Transverse colon (tissue), 4 donors: ENCODE measurements around the gene TMEM209. TPM values are rescaled to one million over a fixed set of nuclear protein-coding genes. Genes with fewer than 3 reads are reported as not detected.

Experiments
- DNase-seq: peaks from one replicate; pipeline ENCODE4 v3.0.0-alpha.2; 2019
- H3K27ac ChIP-seq, 4 donors: fragments of 200-600 bp; sonication (generic); 2 replicates each; pipeline ENCODE4 v1.5.1; 2016 to 2018; ENCODE audit warnings: inconsistent platforms in 4 of 4
- H3K27me3 ChIP-seq: fragments of 200-600 bp; sonication (generic); 2 replicates; pipeline ENCODE4 v1.5.1; 2017; ENCODE audit warnings: inconsistent platforms
- H3K36me3 ChIP-seq, 4 donors: fragments of 200-600 bp; sonication (generic); 2 replicates each; pipeline ENCODE4 v1.5.1; 2017 to 2019; ENCODE audit warnings: inconsistent platforms in 4 of 4
- H3K4me1 ChIP-seq, 4 donors: fragments of 200-600 bp; sonication (generic); 2 replicates each; pipeline ENCODE4 v1.5.1; 2017 to 2020; ENCODE audit warnings: inconsistent platforms in 4 of 4
- H3K4me3 ChIP-seq, 4 donors: fragments of 200-600 bp; sonication (generic); 1 replicate in 1 of 4; 2 replicates in 3 of 4; pipeline versions ENCODE4 v1.5.1 to v1.6.1; 2017 to 2019; ENCODE audit warnings: inconsistent platforms in 4 of 4
- H3K9me3 ChIP-seq, 2 donors: fragments of 200-600 bp; sonication (generic); 2 replicates each; pipeline ENCODE4 v1.5.1; 2017 to 2019; ENCODE audit warnings: inconsistent platforms in 2 of 2
- CTCF ChIP-seq, 5 experiments: fragments of 200-600 bp in 3 of 5; fragments of 450-650 bp in 2 of 5; sonication (generic) in 3 of 5; IDR thresholded peaks; 1 replicate in 2 of 5; 2 replicates in 3 of 5; pipeline ENCODE4 v1.5.1; 2016 to 2017; ENCODE audit warnings: antibody characterized with exemption in 5 of 5, inconsistent platforms in 3 of 5, mild to moderate bottlenecking in 2 of 5, moderate library complexity in 1 of 5
- EP300 ChIP-seq: sonication (generic); formaldehyde crosslinking; IDR thresholded peaks from one replicate; pipeline ENCODE4 v1.6.1; 2017; ENCODE audit warnings: antibody characterized with exemption, low read depth
- POLR2A ChIP-seq: fragments of 450-650 bp; IDR thresholded peaks from one replicate; pipeline ENCODE4 v1.6.1; 2016; ENCODE audit warnings: antibody characterized with exemption, mild to moderate bottlenecking, moderate library complexity
- POLR2AphosphoS5 ChIP-seq, 3 donors: sonication (generic); formaldehyde crosslinking; IDR thresholded peaks; one replicate each; pipeline ENCODE4 v1.6.1; 2016; ENCODE audit warnings: antibody characterized with exemption in 3 of 3
- WGBS, 2 donors: methylation state at CpG; one replicate each; pipeline ENCODE4 v1.1.5; 2018; ENCODE audit warnings: low coverage in 1 of 2; 5-methylcytosine and 5-hydroxymethylcytosine counted together
- in situ Hi-C, 4 donors: fragments of 200-750 bp; cut with MboI; loops; one replicate each; pipeline versions ENCODE4 v1.15.0 to v1.15.1; 2017; ENCODE audit warnings: low sequenced_read_pairs in 3 of 4, low pct_ligation_motif_present in 1 of 4, low pct_unique_long_range_greater_than_20kb in 1 of 4
- intact Hi-C: fragments of 100-400 bp; cut with DNase I; formaldehyde crosslinking; loops from one replicate; pipeline ENCODE4 v1.15.1; 2023; ENCODE audit warnings: low total_unique reads
- total RNA-seq, 4 donors: library from RNA; depleted of rRNA; stranded (reverse); fragments of >200 nt; gene quantifications; one replicate each; pipeline ENCODE4 v1.1.0, GENCODE V29; 2016

TMEM209 gene
- total RNA-seq, 4 donors from 2014 or later, result 8.6 to 57.5 (median 17.8) TPM

GRCh38 chr7:130142654-130143333 lies 62.4 kb downstream of the TMEM209 start:
- in situ Hi-C loops, result no loop called here
- Histone ChIP-seq H3K4me1 (peaks cover 13 to 30% (median 24%) of the 10 kb centered on the region in 4 donors), H3K9me3 (no peaks in the 10 kb centered on the region), H3K27ac (peak overlapping the region in 1 of 4 donors; percentile 70), H3K4me3 (no peak overlapping the region), H3K27me3 (no peaks in the 10 kb centered on the region), H3K36me3 (no peaks in the 10 kb centered on the region)
- no peak for TF ChIP-seq CTCF (IDR thresholded peaks at IDR 0.05)
- TF ChIP-seq POLR2AphosphoS5 (IDR thresholded peaks at IDR 0.05), result no peak
- TF ChIP-seq EP300, result no peak
- no peak for TF ChIP-seq POLR2A
- intact Hi-C loops, result no loop called here
- DNase-seq, result no peak
- 72 to 85% methylated on average over 4 to 14 of the region's 14 CpGs for WGBS, 2 donors

GRCh38 chr7:130141884-130142653 lies 63.1 kb downstream of the TMEM209 start:
- in situ Hi-C loops (no loop called here), intact Hi-C loops (no loop called here)
- Histone ChIP-seq H3K4me1 (peaks cover 13 to 30% (median 24%) of the 10 kb centered on the region in 4 donors), H3K36me3 (no peaks in the 10 kb centered on the region), H3K4me3 (peak overlapping the region; percentile 37 to 72 (median 58)), H3K27me3 (no peaks in the 10 kb centered on the region), H3K27ac (peak overlapping the region; percentile 70 to 77 (median 72)), H3K9me3 (no peaks in the 10 kb centered on the region)
- no peak for DNase-seq
- TF ChIP-seq EP300 (no peak), POLR2AphosphoS5 (IDR thresholded peaks at IDR 0.05) (no peak), POLR2A (no peak), CTCF (IDR thresholded peaks at IDR 0.05) (no peak)
- 15 to 72% methylated on average over 5 to 17 of the region's 17 CpGs for WGBS, 2 donors

- Histone ChIP-seq H3K4me3 (peak overlapping the region; percentile 37 to 72 (median 58)), H3K4me1 (peaks cover 13 to 30% (median 24%) of the 10 kb centered on the region in 4 donors), H3K27me3 (no peaks in the 10 kb centered on the region), H3K36me3 (no peaks in the 10 kb centered on the region), H3K9me3 (no peaks in the 10 kb centered on the region), H3K27ac (peak overlapping the region; percentile 70 to 77 (median 72))
- WGBS, 2 donors, result 24 to 37% methylated on average over 3 to 30 of the region's 39 CpGs
- DNase-seq, result peak; percentile 81
- in situ Hi-C loops, result no loop called here
- TF ChIP-seq POLR2AphosphoS5 (IDR thresholded peaks at IDR 0.05), result peak in 2 of 3 donors; percentile 66 to 69
- no peak for TF ChIP-seq EP300
- TF ChIP-seq CTCF (IDR thresholded peaks at IDR 0.05), result no peak
- peak; percentile 40 for TF ChIP-seq POLR2A
- intact Hi-C loops, result no loop called here
Measured at GRCh38 chr7:130141161-130141883, 63.9 kb downstream of the TMEM209 start.
